Upper lobe of left lung (tissue), 6 donors: ENCODE measurements around the gene TRIM47. TPM values are rescaled to one million over a fixed set of nuclear protein-coding genes. Genes with fewer than 3 reads are reported as not detected.

Experiments
- ATAC-seq, 2 donors: fragments of 200-7000 bp; cut with Tn5 transposase; one replicate each; pipeline ENCODE4 v1.9.1; 2022; ENCODE audit warnings: mild to moderate bottlenecking in 2 of 2, moderate library complexity in 2 of 2; ENCODE audit not compliant: low FRiP score in 2 of 2
- DNase-seq, 2 donors: peaks; one replicate each; pipeline ENCODE4 v3.0.0-alpha.2; 2019 to 2020
- H3K27ac ChIP-seq, 4 donors: fragments of 200-600 bp; sonication (generic); one replicate each; pipeline ENCODE4 v1.5.1; 2016 to 2019
- H3K27me3 ChIP-seq, 4 donors: fragments of 200-600 bp; sonication (generic); one replicate each; pipeline ENCODE4 v1.5.1; 2017 to 2019
- H3K36me3 ChIP-seq, 4 donors: fragments of 200-600 bp; sonication (generic); one replicate each; pipeline ENCODE4 v1.5.1; 2016 to 2019
- H3K4me1 ChIP-seq, 4 donors: fragments of 200-600 bp; sonication (generic); one replicate each; pipeline ENCODE4 v1.5.1; 2018 to 2019
- H3K4me3 ChIP-seq, 4 donors: fragments of 200-600 bp; sonication (generic); one replicate each; pipeline ENCODE4 v1.5.1; 2017 to 2019; ENCODE audit warnings: mild to moderate bottlenecking in 2 of 4, moderate library complexity in 1 of 4
- H3K9me3 ChIP-seq, 4 donors: fragments of 200-600 bp; sonication (generic); one replicate each; pipeline ENCODE4 v1.5.1; 2018 to 2019
- EP300 ChIP-seq, 4 donors: sonication (generic); formaldehyde crosslinking; IDR thresholded peaks; one replicate each; pipeline ENCODE4 v1.5.1; 2017; ENCODE audit warnings: antibody characterized with exemption in 4 of 4, control low read depth in 2 of 4
- POLR2A ChIP-seq, 4 donors: fragments of 450-650 bp; IDR thresholded peaks; one replicate each; pipeline ENCODE4 v1.5.1; 2016 to 2017; ENCODE audit warnings: antibody characterized with exemption in 4 of 4, mild to moderate bottlenecking in 2 of 4
- POLR2AphosphoS5 ChIP-seq, 2 donors: sonication (generic); formaldehyde crosslinking; IDR thresholded peaks; one replicate each; pipeline ENCODE4 v1.5.1; 2017; ENCODE audit warnings: antibody characterized with exemption in 2 of 2
- WGBS, 2 donors: methylation state at CpG; one replicate each; pipeline ENCODE4 v1.1.5; 2017 to 2018; 5-methylcytosine and 5-hydroxymethylcytosine counted together
- total RNA-seq, 6 donors: library from RNA; depleted of rRNA in 4 of 6; stranded (reverse); fragments of >200 nt in 4 of 6; gene quantifications; one replicate each; pipeline versions ENCODE4 v1.1.0 to v1.2.1, GENCODE V29; 2016 to 2021
- TF ChIP-seq, protein P1 (sequence below), 6 experiments: fragments of 450-650 bp in 4 of 6; fragments of 200-600 bp in 2 of 6; sonication (generic) in 2 of 6; IDR thresholded peaks; one replicate each; pipeline ENCODE4 v1.5.1; 2016 to 2019; ENCODE audit warnings: antibody characterized with exemption in 6 of 6
- donor health status: DM: no; HTN: no; CAD: no; lungs with moderate emphysema.
- donor health status: DM: no; HTN: yes; CAD: no; lungs with severe emphysema.

TRIM47 gene
- total RNA-seq, 6 donors from 2014 or later, result 20.1 to 55.6 (median 33.3) TPM

DNA sequence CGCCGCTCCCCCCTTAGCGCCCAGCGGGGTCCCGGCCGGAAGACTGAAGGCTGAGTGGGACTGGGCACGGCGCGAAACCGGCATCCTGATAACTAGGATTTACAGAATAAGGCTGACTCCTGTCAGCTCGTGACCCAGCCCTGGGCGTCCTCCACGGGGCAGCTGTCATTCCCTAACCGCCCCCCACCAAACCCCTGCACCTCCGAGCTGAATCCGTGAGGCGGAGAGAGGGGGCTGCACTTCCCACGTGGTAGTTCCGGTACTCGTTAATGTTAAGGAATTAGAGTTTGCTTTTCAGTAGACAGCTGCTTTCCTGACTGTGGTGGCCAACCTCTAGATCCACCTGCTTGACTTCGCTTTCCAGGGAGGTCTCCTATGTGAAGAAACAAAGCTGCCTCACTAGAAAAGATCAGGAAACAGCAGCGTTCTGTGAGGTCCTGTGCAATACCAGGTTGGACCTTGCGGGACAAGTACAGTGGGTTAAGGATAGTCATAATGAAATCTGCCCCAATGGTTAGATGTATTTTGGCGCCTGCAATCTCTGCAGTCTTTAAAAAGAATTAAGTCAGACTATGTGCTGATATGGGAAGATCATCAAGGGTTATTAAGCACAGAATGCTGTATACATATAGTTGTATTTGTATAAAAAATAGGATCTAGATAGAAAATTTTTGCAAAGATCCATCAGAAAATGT lies 22.2 kb downstream of the TRIM47 start:
- peaks cover 27 to 43% (median 35%) of the 10 kb centered on the region in 4 donors for H3K4me1 ChIP-seq
- no peaks in the 10 kb centered on the region for H3K27me3 ChIP-seq
- H3K4me3 ChIP-seq, result peak overlapping the region; percentile 73 to 94 (median 91)
- WGBS, 2 donors, result 6% methylated on average over 9 of the region's 24 CpGs
- peaks cover 8 to 15% (median 10%) of the 10 kb centered on the region in 4 donors for H3K36me3 ChIP-seq
- peak overlapping the region; percentile 98 to 100 (median 100) for H3K27ac ChIP-seq
- TF ChIP-seq, protein P1, sequence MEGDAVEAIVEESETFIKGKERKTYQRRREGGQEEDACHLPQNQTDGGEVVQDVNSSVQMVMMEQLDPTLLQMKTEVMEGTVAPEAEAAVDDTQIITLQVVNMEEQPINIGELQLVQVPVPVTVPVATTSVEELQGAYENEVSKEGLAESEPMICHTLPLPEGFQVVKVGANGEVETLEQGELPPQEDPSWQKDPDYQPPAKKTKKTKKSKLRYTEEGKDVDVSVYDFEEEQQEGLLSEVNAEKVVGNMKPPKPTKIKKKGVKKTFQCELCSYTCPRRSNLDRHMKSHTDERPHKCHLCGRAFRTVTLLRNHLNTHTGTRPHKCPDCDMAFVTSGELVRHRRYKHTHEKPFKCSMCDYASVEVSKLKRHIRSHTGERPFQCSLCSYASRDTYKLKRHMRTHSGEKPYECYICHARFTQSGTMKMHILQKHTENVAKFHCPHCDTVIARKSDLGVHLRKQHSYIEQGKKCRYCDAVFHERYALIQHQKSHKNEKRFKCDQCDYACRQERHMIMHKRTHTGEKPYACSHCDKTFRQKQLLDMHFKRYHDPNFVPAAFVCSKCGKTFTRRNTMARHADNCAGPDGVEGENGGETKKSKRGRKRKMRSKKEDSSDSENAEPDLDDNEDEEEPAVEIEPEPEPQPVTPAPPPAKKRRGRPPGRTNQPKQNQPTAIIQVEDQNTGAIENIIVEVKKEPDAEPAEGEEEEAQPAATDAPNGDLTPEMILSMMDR (IDR thresholded peaks at IDR 0.05), result peak in 1 of 6 experiments; percentile 32
- no peak for TF ChIP-seq POLR2AphosphoS5 (IDR thresholded peaks at IDR 0.05)
- DNase-seq (no peak), ATAC-seq (peak; percentile 8 to 76)
- H3K9me3 ChIP-seq, result no peaks in the 10 kb centered on the region

- H3K36me3 ChIP-seq, result peaks cover 15 to 23% (median 17%) of the 10 kb centered on the region in 4 donors
- peak within 1 kb of the TSS; percentile 73 to 94 (median 91) for H3K4me3 ChIP-seq
- H3K27ac ChIP-seq, result peak within 1 kb of the TSS; percentile 98 to 100 (median 100)
- no peaks in the 10 kb centered on the region for H3K27me3 ChIP-seq
- DNase-seq (peak; percentile 91 to 100), ATAC-seq (peak; percentile 96 to 99)
- TF ChIP-seq, protein P1 (IDR thresholded peaks at IDR 0.05), result peak; percentile 24 to 86 (median 70)
- TF ChIP-seq EP300 (IDR thresholded peaks at IDR 0.05) (peak in 1 of 4 donors; percentile 65), POLR2A (IDR thresholded peaks at IDR 0.05) (peak; percentile 92 to 100 (median 98)), POLR2AphosphoS5 (IDR thresholded peaks at IDR 0.05) (peak; percentile 100)
- WGBS, 2 donors, result 0 to 2% methylated on average over 28 to 38 of the region's 58 CpGs
- no peaks in the 10 kb centered on the region for H3K9me3 ChIP-seq
- H3K4me1 ChIP-seq, result peaks cover 27 to 42% (median 36%) of the 10 kb centered on the region in 4 donors
These were observed 22.9 kb downstream of the TRIM47 start, which contains the start of gene WBP2 for GRCh38 chr17:75855310-75856061. Gene WBP2 (minus strand): TSS chr17:75855335. CDS start chr17:75855297, 38 bp downstream.

DNA sequence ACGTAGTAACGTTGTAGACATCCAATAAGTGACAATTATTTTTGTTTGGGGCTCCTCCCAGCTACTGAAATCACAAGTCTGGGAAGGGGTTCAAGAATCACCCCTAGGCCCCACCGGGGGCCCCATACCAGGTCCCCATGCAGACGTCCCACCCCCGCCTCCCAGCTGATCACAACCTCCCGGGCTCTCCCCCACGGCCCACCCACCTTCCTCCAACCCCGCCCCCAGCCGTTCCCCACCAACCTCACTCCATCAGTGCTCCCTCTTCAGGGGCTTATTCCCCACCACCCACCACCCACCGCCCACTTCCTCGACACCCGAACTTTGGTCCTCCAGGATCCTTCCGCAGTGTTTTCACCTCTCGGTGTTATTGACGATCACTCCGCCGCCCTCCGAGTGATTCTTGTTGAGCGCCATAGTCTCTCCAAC lies 23.5 kb downstream of the TRIM47 start:
- WGBS, 2 donors, result 1 to 2% methylated on average over 15 to 18 of the region's 19 CpGs
- ATAC-seq (peak; percentile 5 to 40), DNase-seq (no peak)
- H3K27ac ChIP-seq, result peak overlapping the region; percentile 98 to 100 (median 100)
- peaks cover 18 to 28% (median 23%) of the 10 kb centered on the region in 4 donors for H3K36me3 ChIP-seq
- no peaks in the 10 kb centered on the region for H3K27me3 ChIP-seq
- no peaks in the 10 kb centered on the region for H3K9me3 ChIP-seq
- peaks cover 28 to 44% (median 36%) of the 10 kb centered on the region in 4 donors for H3K4me1 ChIP-seq
- peak overlapping the region; percentile 12 to 94 (median 83) for H3K4me3 ChIP-seq
- TF ChIP-seq POLR2A (IDR thresholded peaks at IDR 0.05) (no peak), POLR2AphosphoS5 (IDR thresholded peaks at IDR 0.05) (no peak), EP300 (IDR thresholded peaks at IDR 0.05) (no peak)
- TF ChIP-seq, protein P1 (IDR thresholded peaks at IDR 0.05), result no peak

DNA sequence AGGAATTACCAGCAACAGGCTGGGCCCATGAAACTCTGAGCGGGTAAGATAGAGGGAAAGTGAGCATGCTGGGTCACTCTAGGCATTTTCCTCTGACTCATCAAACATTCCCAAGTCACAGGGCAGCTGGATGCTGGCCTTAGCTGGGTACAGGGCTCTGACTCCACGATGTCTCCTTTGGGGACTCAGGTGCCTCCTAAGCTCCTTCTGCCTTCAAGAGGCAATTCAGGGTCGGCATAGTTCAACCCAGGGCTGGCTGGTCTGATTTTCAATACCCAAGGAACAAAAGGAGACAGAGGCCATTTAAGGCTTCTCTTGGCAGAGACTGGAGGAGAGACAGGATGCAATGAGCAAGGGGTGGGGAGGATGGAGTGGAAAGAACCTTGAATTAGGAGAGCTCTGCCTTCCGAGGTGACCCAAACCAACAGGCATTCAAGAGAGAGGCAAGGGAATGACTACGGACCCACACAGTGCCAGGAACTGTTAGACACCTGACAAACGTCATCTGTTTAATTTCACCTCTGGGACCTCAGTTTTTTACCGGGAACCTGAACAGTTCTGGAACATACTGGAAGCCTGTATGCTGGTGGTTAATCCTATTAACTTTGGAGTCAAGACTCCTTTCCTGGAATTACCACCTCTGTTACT lies 24.2 kb downstream of the TRIM47 start:
- Histone ChIP-seq H3K27me3 (no peaks in the 10 kb centered on the region), H3K4me3 (peak overlapping the region; percentile 12 to 94 (median 83)), H3K9me3 (no peaks in the 10 kb centered on the region), H3K36me3 (peaks cover 23 to 35% (median 29%) of the 10 kb centered on the region in 4 donors), H3K27ac (peak overlapping the region; percentile 98 to 100 (median 100)), H3K4me1 (peaks cover 34 to 46% (median 39%) of the 10 kb centered on the region in 4 donors)
- peak in 1 of 2 donors; percentile 66 for DNase-seq
- 19 to 29% methylated on average over 7 of the region's 7 CpGs for WGBS, 2 donors
- ATAC-seq, result no peak
- TF ChIP-seq POLR2A (IDR thresholded peaks at IDR 0.05), result no peak
- peak in 2 of 4 donors; percentile 26 to 29 for TF ChIP-seq EP300 (IDR thresholded peaks at IDR 0.05)
- peak; percentile 26 to 46 for TF ChIP-seq POLR2AphosphoS5 (IDR thresholded peaks at IDR 0.05)
